ENCODE results near the gene IGFL3.

IGFL3 gene

DNA sequence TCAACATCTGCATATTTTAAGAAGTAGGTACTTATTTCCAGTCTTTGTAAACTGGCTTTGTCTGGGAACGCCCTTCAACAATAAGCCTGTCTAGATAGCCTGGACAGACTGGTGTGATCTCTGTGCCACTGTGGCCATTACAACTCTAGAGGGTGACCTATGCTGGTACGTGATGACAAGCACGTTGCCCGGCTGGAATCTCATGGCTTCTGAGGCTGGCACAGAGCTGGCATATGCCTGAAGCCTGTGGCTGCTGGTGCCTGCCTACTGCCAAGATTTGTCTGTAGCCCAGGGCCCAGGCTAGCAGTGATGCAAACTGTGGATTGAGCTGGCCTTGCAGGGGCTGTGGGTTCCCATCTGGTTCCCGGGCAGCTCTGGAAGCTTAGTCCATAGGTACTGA, 34.0 kb downstream of the IGFL3 start:
- intact Hi-C loops (cut with DNase I; ENCODE audit: low total_unique reads), result no loop called here

DNA sequence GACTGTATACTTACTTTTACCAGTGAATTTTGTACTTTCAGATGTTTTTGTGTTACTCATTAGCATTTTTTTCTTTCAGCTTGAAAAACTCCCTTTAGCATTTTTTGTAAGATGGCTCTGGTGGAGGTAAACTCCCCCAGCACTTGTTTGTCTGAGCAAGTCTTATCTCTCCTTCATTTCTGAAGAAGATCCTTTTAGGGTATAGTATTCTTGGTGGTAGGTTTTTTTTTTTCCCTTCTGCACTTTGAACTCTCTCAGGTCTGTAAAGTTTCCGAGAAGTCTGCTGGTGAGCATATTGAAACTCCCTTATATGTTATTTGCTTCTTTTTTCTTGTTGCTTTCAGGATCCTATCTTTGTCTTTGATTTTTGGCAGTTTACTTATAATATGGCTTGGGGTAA, 35.1 kb downstream of the IGFL3 start:
- intact Hi-C loops (cut with DNase I; ENCODE audit: low total_unique reads), result no loop called here

More for the DNA sequence above, 34.0 kb downstream of the IGFL3 start:
- Histone ChIP-seq H3K36me3 (no peaks in the 10 kb centered on the region), H3K9me3 (peaks cover 0 to 20% (median 5%) of the 10 kb centered on the region in 3 donors), H3K27ac (no peak overlapping the region), H3K27me3 (peaks cover 0 to 14% of the 10 kb centered on the region in 2 donors), H3K4me3 (no peak overlapping the region), H3K4me1 (no peaks in the 10 kb centered on the region)
- TF ChIP-seq, protein P1, sequence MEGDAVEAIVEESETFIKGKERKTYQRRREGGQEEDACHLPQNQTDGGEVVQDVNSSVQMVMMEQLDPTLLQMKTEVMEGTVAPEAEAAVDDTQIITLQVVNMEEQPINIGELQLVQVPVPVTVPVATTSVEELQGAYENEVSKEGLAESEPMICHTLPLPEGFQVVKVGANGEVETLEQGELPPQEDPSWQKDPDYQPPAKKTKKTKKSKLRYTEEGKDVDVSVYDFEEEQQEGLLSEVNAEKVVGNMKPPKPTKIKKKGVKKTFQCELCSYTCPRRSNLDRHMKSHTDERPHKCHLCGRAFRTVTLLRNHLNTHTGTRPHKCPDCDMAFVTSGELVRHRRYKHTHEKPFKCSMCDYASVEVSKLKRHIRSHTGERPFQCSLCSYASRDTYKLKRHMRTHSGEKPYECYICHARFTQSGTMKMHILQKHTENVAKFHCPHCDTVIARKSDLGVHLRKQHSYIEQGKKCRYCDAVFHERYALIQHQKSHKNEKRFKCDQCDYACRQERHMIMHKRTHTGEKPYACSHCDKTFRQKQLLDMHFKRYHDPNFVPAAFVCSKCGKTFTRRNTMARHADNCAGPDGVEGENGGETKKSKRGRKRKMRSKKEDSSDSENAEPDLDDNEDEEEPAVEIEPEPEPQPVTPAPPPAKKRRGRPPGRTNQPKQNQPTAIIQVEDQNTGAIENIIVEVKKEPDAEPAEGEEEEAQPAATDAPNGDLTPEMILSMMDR (IDR thresholded peaks at IDR 0.05), result no peak
- no peak for DNase-seq

DNA sequence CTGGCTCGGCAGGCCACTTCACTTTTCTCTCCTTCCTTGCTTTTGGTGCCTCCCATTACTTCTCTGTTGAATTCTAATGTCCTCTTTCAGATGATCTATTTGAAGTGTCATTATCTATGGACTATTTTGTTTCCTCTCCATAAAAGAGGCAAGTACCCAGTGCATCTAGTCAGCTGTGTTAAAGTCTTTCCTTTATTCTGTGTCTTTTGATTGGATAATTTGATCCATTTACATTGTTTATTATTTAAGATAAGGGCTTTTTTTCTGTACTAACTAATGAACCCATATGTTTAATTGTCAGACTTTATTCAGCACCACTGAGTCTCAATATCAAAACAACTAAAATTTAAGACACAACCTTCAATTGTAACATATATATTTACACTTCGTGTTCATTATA, 36.4 kb downstream of the IGFL3 start:
- Histone ChIP-seq H3K27ac (no peak overlapping the region), H3K36me3 (no peaks in the 10 kb centered on the region), H3K4me1 (no peaks in the 10 kb centered on the region), H3K9me3 (peaks cover 0 to 20% (median 5%) of the 10 kb centered on the region in 3 donors), H3K4me3 (no peak overlapping the region), H3K27me3 (peaks cover 0 to 14% of the 10 kb centered on the region in 2 donors)
- TF ChIP-seq, protein P1 (IDR thresholded peaks at IDR 0.05), result no peak
- intact Hi-C loops (cut with DNase I; ENCODE audit: low total_unique reads), result no loop called here
- DNase-seq, result no peak

More for the DNA sequence above, 35.1 kb downstream of the IGFL3 start:
- Histone ChIP-seq H3K9me3 (peaks cover 0 to 20% (median 5%) of the 10 kb centered on the region in 3 donors), H3K4me1 (no peaks in the 10 kb centered on the region), H3K27me3 (peaks cover 0 to 14% of the 10 kb centered on the region in 2 donors), H3K27ac (no peak overlapping the region), H3K36me3 (no peaks in the 10 kb centered on the region), H3K4me3 (no peak overlapping the region)
- DNase-seq, result no peak
- TF ChIP-seq, protein P1 (IDR thresholded peaks at IDR 0.05), result no peak

DNA sequence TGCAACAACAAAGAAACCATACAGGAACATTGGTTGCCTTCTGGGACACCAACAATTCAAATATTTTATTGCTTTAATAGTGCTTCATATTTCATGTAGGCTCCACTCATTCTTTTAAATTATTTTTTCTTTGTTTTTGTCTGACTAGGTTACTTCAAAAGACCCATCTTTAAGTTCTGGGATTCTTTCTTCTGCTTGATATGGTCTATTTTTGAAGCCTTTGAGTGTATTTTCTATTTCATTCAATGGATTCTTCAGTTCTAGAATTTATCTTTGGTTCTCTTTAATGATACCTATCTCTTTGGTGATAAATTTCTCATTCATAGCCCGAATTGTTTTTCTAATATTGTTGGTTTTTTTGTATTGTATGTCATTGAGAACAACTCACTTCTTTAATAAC, 38.6 kb downstream of the IGFL3 start:
- peaks cover 0 to 20% (median 5%) of the 10 kb centered on the region in 3 donors for H3K9me3 ChIP-seq

DNA sequence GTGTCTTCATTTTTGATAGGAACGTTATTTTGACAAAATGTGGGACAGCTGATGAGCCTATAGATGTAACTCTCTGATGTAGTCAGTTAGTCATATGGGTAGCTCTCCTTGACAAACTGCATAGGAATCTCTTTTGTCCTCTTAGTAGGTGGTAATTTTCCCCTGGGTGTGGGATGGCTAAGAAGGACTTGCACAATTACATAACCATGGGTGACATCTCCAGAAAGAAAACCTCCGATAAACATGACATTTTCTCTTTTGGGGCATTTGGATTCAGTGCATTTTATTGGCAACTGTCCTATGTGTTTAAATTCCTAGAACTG, 41.8 kb downstream of the IGFL3 start:
- intact Hi-C loops (cut with DNase I; ENCODE audit: low total_unique reads), result no loop called here
- Histone ChIP-seq H3K36me3 (no peaks in the 10 kb centered on the region), H3K27ac (no peak overlapping the region), H3K4me1 (no peaks in the 10 kb centered on the region), H3K9me3 (peaks cover 0 to 24% (median 0%) of the 10 kb centered on the region in 3 donors), H3K4me3 (no peak overlapping the region), H3K27me3 (peaks cover 0 to 24% of the 10 kb centered on the region in 2 donors)
- no peak for DNase-seq
- TF ChIP-seq, protein P1 (IDR thresholded peaks at IDR 0.05), result no peak

More for the DNA sequence above, 38.6 kb downstream of the IGFL3 start:
- Histone ChIP-seq H3K4me1 (no peaks in the 10 kb centered on the region), H3K36me3 (no peaks in the 10 kb centered on the region), H3K27ac (no peak overlapping the region), H3K4me3 (no peak overlapping the region), H3K27me3 (peaks cover 0 to 8% of the 10 kb centered on the region in 2 donors)
- intact Hi-C loops (cut with DNase I; ENCODE audit: low total_unique reads), result no loop called here
- no peak for DNase-seq
- TF ChIP-seq, protein P1 (IDR thresholded peaks at IDR 0.05), result no peak

Data from tibial artery (tissue), 4 donors.